MV-4-11 (cell line): ENCODE data around the gene PTPA.

Source experiments
- DNase-seq: peaks from one replicate; lab custom pipeline; 2025; lab: John Stamatoyannopoulos, UW

Gene PTPA

GRCh38 chr9:129138476-129139232, 27.4 kb downstream of the PTPA start:
- DNase-seq, result no peak

- DNase-seq, result peak; percentile 83
Observed at GRCh38 chr9:129139233-129139992, 28.2 kb downstream of the PTPA start.

DNA sequence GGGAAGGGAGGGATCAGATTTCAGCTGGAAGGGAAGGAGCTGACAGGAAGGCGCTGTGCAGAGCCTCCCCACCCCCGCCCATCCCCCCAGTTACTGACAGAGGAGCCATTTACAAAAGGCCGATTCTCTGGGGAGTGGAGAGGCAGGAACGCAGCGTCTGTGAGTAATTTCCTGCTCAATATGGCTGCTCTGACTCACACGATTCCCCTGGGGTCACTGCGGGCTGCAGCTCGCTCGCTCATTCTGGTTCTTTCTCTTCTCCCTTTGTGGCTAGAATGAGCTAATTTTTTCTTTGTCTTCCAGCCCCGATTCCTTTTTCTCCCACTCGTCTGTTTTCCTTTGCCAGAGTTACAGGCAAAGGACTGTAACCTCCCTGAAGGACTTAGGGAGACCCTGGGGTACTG, 28.8 kb downstream of the PTPA start:
- peak; percentile 98 for DNase-seq

DNA sequence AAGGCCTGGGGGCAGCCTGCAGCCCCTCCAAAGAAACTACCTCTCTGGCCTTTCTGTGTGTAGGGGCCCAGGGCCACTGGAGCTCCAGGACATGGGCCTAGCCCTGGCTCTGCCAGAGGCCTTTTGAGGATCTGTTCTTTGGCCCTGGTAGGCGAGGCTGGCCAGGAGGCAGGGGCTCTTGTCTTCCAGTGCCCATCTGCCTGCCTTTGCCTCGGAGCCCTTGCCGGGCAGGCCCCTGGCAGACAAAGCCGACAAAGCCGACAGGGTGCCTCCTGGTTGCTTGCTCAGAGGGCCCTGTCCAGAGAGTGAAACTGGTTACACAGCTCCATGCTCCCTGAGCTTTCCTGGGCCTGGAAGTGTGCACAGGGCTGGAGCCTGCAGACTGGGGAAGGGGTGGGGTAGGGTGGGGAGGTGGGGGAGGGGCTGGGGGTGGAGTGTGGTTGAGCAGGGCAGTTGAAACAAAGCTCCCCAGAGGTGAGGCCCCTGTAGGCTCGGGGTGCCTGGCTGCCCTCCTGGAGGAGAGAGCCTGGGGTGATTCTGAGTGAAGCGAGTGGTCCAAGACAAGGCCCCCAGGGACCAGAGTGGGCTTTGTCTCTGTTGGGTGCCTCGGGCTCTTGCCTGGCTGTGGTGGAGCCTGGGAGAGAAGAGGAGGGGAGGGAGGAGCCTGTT, 29.3 kb downstream of the PTPA start:
- no peak for DNase-seq

DNA sequence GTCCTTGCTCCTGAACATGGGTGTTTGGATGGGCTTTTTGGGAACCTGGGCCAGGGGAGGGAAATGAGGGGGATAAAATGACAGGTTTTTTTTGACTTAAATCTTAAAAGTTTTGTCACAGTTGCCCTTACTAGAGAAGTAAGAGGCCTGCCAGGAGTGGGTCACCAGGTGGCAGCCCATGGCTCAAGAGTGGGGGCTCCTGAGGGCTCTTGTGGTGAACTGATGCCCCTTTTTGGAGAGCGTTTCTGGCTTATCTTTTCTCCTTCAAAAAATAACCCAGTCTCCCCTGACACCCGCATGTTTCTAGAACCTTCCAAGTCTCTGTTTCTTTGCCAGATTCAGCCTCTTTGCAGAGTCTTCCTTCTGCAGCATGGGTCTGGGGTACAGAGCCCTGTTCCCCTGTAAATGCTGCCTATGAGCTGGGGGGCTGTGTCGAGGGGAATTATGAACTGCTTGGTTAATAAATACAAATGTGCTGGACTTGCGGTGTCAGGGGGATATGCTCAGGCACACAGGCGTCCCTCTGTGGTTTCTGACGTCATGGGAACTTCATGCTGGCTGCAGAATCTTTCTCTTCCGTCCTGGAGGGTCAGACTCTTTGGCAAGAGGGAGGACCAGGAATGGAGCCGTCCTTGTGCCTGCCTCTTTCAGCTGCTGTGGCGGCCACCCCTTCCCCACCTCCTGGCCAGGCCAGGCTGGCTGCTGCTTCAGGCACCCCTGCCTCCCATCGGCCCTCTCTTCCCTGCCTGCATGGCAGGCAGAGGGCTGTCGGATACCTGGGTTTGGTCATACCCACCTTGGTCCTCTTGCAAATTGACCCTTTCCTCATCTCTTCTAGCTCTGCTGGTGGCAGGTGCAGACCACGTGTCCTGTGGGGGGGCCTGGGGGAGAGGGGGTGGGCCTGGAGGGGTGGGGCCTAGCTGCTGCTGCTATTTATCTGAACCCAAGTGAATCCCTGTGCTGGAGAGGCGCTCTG, 30.1 kb downstream of the PTPA start:
- peak; percentile 81 for DNase-seq

GRCh38 chr9:129142138-129142935, 31.1 kb downstream of the PTPA start:
- no peak for DNase-seq

DNA sequence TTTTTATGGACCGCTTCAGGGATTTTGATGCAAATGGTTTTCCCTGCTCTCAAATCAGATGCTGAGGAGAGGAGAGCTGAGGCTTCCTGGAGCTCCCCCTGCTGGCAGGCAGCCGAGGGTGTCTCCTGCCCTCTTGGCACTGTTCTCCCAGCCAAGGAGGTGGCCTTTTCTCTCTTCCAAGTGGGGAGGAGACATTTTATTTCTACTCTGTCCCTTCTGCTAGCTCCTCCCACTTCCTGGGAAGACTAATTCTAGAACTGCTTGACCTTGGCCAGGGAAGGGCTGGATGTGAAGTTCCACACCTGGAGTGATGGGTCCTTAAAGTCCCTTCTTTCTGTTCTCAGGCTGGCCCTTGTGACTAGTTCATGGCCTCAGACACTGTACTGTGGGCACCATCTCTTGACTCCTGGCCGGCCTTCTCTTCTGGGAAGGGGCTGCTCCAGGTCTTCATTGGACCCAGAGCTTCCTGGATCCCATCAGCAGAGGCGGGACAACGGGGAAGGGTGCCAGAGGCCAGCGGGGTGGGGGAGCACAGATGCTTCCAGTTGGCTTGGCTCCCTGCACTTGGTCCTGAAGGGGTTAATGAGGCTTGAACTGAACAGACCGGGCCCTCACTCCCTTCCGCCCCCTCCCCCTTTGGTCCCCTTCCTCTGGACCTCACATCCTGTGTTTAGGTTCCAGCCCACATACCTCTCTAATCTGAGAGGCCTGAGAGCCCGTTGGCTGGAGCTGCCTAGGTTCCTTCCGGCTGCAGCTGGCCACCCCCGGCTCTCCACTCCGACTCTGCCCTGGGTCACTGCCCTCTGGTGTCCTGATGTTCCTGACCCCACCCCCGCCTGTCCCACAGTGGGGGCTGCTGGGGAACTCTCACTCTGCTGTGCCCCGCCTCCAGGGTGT, 32.1 kb downstream of the PTPA start:
- DNase-seq, result peak; percentile 43

DNA sequence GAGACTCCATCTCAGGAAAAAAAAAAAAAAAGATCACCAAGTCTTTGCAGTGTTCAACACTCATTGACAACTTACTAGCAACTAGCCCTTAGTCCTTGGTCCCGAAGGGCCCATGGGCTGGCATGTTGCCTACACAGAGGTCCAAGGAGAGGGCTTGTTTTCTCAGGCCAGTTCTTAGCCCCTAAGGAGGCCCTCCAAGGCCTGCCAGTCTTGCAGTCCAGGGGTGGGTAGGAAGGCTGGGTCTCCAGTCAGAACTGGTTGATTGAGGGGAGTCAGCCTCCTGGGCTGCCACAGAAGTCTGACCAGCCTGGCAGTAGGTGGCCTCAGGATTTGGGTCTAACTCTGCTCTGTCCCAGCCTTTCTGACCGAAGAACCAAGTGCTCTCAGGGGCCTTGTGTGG, 34.1 kb downstream of the PTPA start:
- DNase-seq, result no peak

- no peak for DNase-seq
Observed at GRCh38 chr9:129145841-129146292, 34.7 kb downstream of the PTPA start.

- DNase-seq, result no peak
Observed at GRCh38 chr9:129146441-129146941, 35.3 kb downstream of the PTPA start.

DNA sequence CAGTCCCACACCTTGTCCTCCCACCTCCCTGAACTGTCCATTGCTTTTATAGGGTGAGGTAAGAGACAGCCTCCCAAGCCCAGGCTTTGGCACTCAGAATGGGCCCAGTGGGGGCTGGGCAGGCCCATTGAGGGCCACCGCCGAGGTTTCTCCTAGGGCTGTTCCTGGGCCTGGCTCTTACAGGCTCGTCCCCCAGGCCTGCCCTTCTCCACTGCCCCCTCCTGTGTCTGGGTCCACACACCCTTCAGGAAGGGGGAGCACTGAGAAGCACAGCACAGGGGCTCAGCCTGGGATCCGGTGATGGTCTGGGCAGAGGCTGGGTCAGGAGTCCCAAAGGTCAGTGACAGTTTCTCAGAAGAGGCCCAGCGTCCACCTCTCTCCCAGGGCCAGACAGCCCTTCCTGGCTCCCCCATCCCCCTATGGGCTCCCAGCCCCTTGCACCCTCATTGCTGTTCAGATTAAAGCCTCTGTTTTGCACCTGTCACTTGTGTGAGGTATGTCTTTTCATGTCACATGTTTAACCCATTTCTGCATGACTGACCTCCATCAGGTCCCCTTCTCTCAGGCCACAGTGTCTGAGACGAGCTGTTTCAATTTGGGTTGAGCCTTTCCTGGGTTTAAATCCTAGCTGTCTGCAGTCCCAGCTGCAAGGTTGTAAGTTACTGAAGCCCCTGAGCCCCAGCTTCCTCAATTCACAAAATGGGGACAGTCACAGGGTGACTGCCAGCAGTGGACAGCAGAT, 37.4 kb downstream of the PTPA start:
- no peak for DNase-seq

- DNase-seq, result no peak
Observed at GRCh38 chr9:129149442-129149841, 38.2 kb downstream of the PTPA start.

DNA sequence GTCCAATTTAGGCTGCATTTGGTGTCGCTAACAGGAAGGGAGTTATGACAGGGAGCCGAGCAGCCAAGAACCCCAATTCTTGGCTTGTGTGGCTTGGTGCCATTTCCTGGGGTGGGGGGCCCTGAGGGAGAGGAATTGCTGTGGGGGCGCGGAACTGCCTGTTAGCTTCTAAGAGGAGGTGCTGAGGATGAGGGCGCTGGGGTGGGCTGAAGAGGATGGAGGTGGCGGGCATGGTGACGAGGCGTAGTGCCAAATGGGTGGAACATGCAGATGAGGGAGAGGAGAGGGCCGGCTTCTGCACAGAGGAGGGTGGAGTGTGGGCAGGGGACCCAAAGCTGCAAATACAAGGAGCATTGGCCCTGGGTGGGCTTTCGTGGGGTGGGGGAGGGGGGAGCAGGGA, 38.9 kb downstream of the PTPA start:
- DNase-seq, result no peak

- no peak for DNase-seq
Observed at GRCh38 chr9:129150672-129151211, 39.5 kb downstream of the PTPA start.

GRCh38 chr9:129151469-129151868, 40.3 kb downstream of the PTPA start:
- no peak for DNase-seq

- DNase-seq, result no peak
Observed at GRCh38 chr9:129154866-129155477, 43.8 kb downstream of the PTPA start.

- no peak for DNase-seq
Observed at GRCh38 chr9:129156163-129156562, 44.9 kb downstream of the PTPA start.
